Stimulated activated CD4-positive, alpha-beta T cell treated with anti-CD3 and anti-CD28 coated beads, Interleukin-15, amount 100 ng/mL, for 1 hour (primary cell): ENCODE data around the gene EXOSC5.

Experiments used
- DNase-seq, 2 donors: peaks; one replicate each; pipeline ENCODE4 v3.0.0-alpha.2; 2020; ENCODE audit warnings: low read depth in 1 of 2, low spot score in 1 of 2

EXOSC5 gene

GRCh38 chr19:41426952-41427646 is 29.9 kb upstream of the EXOSC5 start, which contains the start of gene B3GNT8:
TSS of gene B3GNT8 (minus strand) at chr19:41427374. CDS start at chr19:41426778, 596 bp downstream.
- peak in 1 of 2 donors; percentile 25 for DNase-seq

GRCh38 chr19:41426116-41426841 is 29.1 kb upstream of the EXOSC5 start:
- no peak for DNase-seq

- no peak for DNase-seq
These were observed 28.3 kb upstream of the EXOSC5 start for GRCh38 chr19:41425174-41426115.

- no peak for DNase-seq
These were observed 27.4 kb upstream of the EXOSC5 start for GRCh38 chr19:41424335-41425173.

- no peak for DNase-seq
These were observed 25.8 kb upstream of the EXOSC5 start for GRCh38 chr19:41422955-41423354.

- DNase-seq: no peak
These were observed 25.3 kb upstream of the EXOSC5 start for GRCh38 chr19:41422456-41422855.

GRCh38 chr19:41421973-41422372 is 24.8 kb upstream of the EXOSC5 start:
- DNase-seq: no peak

- no peak for DNase-seq
These were observed 24.2 kb upstream of the EXOSC5 start for GRCh38 chr19:41421314-41421713.

- no peak for DNase-seq
These were observed 23.1 kb upstream of the EXOSC5 start for GRCh38 chr19:41420101-41420880.

- no peak for DNase-seq
These were observed 19.1 kb upstream of the EXOSC5 start for GRCh38 chr19:41416194-41416674.

GRCh38 chr19:41415154-41415571 is 18.0 kb upstream of the EXOSC5 start:
- no peak for DNase-seq

- DNase-seq: no peak
These were observed 17.3 kb upstream of the EXOSC5 start for GRCh38 chr19:41414461-41414860.

GRCh38 chr19:41413947-41414346 is 16.8 kb upstream of the EXOSC5 start:
- no peak for DNase-seq

GRCh38 chr19:41412953-41413352 is 15.8 kb upstream of the EXOSC5 start:
- DNase-seq: no peak

GRCh38 chr19:41411968-41412265 is 14.8 kb upstream of the EXOSC5 start:
- DNase-seq: no peak

GRCh38 chr19:41411100-41411967 is 14.2 kb upstream of the EXOSC5 start:
- no peak for DNase-seq

- DNase-seq: no peak
These were observed 13.3 kb upstream of the EXOSC5 start for GRCh38 chr19:41410336-41411054.

- no peak for DNase-seq
These were observed 12.1 kb upstream of the EXOSC5 start for GRCh38 chr19:41409288-41409687.
